ENCODE data around the gene CD164L2.

CD164L2 gene

DNA sequence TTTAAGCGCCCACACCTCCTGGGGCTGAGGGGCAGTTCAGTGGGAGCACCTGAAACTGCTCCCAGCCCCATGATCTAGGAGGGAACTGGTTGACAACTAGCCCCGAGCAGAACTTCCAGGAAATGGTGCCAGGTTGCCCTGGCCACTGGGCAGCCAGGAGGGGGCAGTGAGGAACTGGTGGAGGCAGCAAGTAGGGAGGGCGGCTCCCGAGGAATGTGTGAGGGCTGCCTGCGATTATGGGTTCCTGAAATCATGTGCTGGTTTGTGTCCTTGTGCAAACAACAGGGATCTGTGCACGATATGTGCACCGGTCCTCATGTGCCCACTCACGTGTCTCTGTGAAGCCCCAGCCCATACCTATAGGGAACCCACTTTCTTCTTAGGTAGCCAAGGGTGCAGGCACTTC is 19.2 kb upstream of the CD164L2 start:
- CTCF ChIA-PET: no interaction called here
- DNase-seq (ENCODE audit: low spot score): no peak
- TF ChIP-seq, protein P1, sequence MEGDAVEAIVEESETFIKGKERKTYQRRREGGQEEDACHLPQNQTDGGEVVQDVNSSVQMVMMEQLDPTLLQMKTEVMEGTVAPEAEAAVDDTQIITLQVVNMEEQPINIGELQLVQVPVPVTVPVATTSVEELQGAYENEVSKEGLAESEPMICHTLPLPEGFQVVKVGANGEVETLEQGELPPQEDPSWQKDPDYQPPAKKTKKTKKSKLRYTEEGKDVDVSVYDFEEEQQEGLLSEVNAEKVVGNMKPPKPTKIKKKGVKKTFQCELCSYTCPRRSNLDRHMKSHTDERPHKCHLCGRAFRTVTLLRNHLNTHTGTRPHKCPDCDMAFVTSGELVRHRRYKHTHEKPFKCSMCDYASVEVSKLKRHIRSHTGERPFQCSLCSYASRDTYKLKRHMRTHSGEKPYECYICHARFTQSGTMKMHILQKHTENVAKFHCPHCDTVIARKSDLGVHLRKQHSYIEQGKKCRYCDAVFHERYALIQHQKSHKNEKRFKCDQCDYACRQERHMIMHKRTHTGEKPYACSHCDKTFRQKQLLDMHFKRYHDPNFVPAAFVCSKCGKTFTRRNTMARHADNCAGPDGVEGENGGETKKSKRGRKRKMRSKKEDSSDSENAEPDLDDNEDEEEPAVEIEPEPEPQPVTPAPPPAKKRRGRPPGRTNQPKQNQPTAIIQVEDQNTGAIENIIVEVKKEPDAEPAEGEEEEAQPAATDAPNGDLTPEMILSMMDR (conservative IDR thresholded peaks at IDR 0.05; ENCODE audit: low read depth): peak; percentile 20; the same call in 1 of the 2 replicates
- POLR2A ChIA-PET (ENCODE audit: low non-redundant PET): no interaction called here
- H3K27ac ChIP-seq: peak overlapping the region; percentile 68

DNA sequence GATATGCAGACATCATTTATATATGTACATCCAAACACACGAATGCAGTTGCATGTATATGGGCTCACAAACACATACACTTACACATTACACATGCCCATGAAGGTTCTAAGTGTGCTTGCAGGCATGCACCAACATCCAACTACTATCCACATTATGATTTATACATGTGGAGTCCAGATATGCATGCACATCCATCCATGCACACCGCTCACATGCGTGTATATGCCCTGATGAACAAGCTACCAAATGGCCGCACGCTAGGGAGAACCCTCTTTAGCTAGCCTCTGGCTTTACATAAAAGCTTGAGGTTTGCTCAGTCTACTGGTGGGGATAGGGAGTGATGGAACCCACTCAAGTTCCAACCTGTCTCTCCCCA is 17.8 kb upstream of the CD164L2 start:
- TF ChIP-seq, protein P1 (conservative IDR thresholded peaks at IDR 0.05; ENCODE audit: low read depth): no peak
- peak overlapping the region; percentile 68 for H3K27ac ChIP-seq
- POLR2A ChIA-PET (ENCODE audit: low non-redundant PET): no interaction called here
- CTCF ChIA-PET: interaction anchor here (0.9 kb wide), 1 partner anchor 206 kb away, joined by 3 read pairs; no protein-coding TSS in a partner anchor
- no peak for DNase-seq (ENCODE audit: low spot score)

DNA sequence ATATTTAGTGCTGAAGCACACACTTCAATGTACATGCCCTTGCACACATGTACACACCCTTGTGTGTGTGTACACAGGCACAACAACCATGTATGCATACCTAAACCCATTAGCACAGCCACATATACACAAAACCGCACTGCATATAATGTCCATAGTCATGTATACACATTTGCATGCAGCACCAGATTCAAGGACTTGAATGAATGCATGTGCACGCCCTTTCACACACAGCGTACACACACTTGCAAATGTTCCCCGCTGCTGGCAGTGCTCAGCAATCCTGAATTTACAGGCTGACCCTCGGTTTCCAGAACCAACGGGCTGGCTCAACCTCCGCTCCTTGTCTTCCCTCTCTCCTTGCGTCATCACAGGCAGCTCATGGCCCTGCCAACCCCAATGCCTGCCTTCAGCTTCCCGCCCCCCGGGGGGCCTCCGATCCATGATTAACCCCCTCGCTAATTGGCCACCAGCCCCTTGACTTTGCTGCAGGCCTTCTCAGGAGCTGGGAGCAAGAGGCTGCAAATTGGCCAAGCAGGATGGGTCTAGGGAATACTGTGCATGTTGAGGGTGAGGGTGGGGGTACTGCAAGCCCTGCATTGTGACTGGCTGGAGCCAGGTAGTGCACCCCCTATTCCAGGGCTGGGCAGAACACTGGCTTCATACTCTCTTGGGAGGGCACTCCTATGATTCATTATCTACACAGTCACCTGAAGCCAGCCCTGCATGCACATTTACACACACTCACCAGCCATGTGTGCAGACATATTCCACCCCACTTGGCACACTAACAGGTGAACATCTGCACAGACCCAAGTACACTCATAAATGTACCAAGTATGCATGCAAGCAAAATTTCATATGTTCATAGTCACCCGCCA is 17.2 kb upstream of the CD164L2 start:
- DNase-seq (ENCODE audit: low spot score): no peak
- POLR2A ChIA-PET (ENCODE audit: low non-redundant PET): no interaction called here
- H3K27ac ChIP-seq: no peak overlapping the region
- CTCF ChIA-PET: interaction anchor here (0.9 to 1.3 kb wide), 2 partner anchors 100 to 206 kb away, joined by 3 to 5 read pairs; no protein-coding TSS in a partner anchor
- TF ChIP-seq, protein P1 (conservative IDR thresholded peaks at IDR 0.05; ENCODE audit: low read depth): no peak

DNA sequence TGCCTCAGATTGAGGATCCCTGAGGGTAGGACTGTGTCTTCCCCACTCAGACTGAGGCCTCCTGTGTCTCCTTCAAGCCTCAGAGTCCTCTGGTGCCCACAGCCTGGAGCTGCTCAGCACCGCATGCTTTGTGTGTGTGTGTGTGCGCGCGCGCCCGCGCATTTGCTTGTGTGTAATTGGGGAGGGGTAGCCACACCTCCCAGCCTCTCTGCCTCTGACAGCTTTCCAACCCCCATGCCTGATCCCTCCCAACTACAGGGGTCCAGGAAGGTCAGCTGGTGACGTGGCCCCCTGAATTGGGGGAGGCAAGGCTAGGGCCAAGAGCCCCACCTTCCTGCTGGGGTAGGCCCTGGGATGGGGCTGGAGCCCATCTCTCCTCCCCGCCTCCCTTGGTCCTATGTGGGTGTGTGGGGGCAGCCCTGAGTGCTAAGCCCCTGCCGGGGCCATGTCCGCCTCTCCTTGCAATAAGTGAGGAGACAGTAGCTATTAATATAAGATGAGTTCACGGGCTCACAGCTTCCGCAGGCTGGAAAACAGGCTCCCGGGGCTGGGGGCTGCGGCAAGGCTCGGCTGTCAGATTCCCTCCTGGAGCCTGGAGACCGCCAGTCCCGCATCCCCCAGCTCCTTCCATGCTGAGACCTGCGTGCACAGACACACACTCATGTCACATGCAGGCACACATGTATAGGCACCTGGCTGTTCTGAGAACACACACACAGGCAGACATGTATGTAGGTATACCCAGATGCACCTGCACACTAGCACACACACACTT is 16.3 kb upstream of the CD164L2 start:
- TF ChIP-seq, protein P1 (conservative IDR thresholded peaks at IDR 0.05; ENCODE audit: low read depth): no peak
- H3K27ac ChIP-seq: no peak overlapping the region
- DNase-seq (ENCODE audit: low spot score): no peak
- ChIA-PET CTCF (interaction anchor here (0.6 to 1.3 kb wide), 2 partner anchors 60 to 99 kb away, joined by 3 to 5 read pairs; no protein-coding TSS in a partner anchor), POLR2A (ENCODE audit: low non-redundant PET) (no interaction called here)

DNA sequence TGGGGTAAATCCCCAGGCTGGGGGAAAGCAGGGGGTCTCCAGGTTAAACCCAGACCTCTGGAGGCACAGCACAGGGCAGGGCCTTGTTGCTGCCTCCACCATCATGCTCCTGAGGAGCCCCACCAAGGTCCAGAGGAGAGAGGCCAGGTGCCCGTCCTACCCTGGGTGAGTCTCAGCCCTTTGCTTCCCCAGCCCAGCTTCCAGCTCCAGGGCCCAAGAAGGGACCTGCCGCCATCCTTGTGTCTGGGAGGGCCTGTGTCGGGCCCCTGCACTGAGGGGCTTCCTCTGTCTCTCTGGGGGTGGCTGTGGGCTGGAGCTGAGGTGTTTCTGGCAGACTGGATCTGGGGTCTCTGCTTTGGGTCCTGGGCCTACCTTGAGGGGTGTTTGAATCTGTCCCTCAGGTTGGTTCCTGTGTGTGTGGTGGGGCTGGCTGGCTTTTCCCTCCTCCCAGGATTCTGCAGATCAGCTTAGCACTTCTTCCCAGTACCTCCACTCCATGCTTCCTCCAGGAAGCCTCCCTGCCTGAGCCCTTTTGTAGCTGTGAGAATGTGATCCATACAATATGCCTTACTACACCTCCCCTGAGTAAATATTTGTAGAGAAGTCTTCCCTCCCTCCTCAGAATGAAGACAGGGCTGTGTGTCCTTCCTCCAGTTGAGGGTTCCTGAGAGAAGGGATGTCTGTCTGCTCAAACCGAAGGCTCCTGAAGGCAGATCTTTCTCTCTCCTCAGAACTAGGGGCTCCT is 15.4 kb upstream of the CD164L2 start:
- TF ChIP-seq, protein P1 (conservative IDR thresholded peaks at IDR 0.05; ENCODE audit: low read depth): no peak
- DNase-seq (ENCODE audit: low spot score): no peak
- ChIA-PET CTCF (interaction anchor here (0.6 to 1.4 kb wide), 3 partner anchors 10 to 98 kb away, joined by 3 to 5 read pairs (median 3); no protein-coding TSS in a partner anchor), POLR2A (ENCODE audit: low non-redundant PET) (no interaction called here)
- no peak overlapping the region for H3K27ac ChIP-seq

DNA sequence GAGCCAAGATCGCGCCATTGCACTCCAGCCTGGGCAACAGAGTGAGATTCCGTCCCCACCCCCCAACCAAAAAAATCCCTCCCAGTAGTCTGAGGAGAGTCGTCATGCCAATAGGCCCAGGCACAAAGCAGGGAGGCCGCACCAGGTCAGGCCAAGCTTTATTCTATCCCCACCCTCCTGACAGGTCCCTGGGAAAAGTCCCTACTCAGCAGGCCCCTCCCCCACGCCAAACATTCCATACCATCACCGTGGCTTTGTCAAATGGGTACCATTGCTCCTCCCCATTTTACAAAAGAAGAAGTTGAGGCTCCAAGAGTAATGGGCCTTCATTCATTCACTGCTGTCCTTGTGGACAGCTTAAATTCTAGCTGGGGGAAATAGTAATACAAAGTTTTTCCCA is 14.6 kb upstream of the CD164L2 start:
- DNase-seq (ENCODE audit: low spot score): no peak
- ChIA-PET CTCF (interaction anchor here (0.6 to 2.7 kb wide), 3 partner anchors 10 to 105 kb away, joined by 3 to 9 read pairs (median 3); no protein-coding TSS in a partner anchor), POLR2A (ENCODE audit: low non-redundant PET) (no interaction called here)
- peak overlapping the region; percentile 60 for H3K27ac ChIP-seq
- TF ChIP-seq, protein P1 (conservative IDR thresholded peaks at IDR 0.05; ENCODE audit: low read depth): no peak
